ENCODE results near the gene MEAF6.
"Not testable (repeated sequence)": the region's sequence is repeated elsewhere in the genome, so short reads cannot be mapped to it uniquely, and the experiment has no call there.

MEAF6 gene

DNA sequence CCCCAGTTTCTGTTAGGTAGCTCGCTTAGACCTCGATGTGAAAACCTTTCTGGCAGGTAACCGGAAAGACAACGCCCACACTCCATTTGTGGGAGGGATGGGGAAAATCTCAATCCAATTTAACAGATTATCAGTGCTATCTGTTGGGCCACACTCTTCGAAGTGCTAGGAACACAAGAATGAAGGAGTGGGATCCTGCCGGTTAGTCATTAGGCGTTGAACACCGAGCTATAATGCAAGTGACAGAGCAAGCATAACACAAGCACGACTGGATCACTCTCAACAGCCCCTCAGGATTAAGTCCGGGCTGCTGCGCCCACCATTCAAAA lies 39.0 kb upstream of the MEAF6 start:
- no peaks in the 10 kb centered on the region for H3K27me3 ChIP-seq (replicated peaks; ENCODE audit: control insufficient read depth, insufficient read depth, low read length)
- H3K9ac ChIP-seq (ENCODE audit: low read length): peak overlapping the region; percentile 94
- H3K9me3 ChIP-seq (ENCODE audit: control insufficient read depth, low read length): no peaks in the 10 kb centered on the region
- no peak for DNase-seq (ENCODE audit: low read depth)
- H3K36me3 ChIP-seq (ENCODE audit: control insufficient read depth, insufficient read depth, low read length, severe bottlenecking): peaks cover 23% of the 10 kb centered on the region
- peak overlapping the region; percentile 97 for H3K4me3 ChIP-seq (ENCODE audit: low read length)
- peaks cover 27% of the 10 kb centered on the region for H3K4me1 ChIP-seq (ENCODE audit: control insufficient read depth, insufficient read depth, low read length)

DNA sequence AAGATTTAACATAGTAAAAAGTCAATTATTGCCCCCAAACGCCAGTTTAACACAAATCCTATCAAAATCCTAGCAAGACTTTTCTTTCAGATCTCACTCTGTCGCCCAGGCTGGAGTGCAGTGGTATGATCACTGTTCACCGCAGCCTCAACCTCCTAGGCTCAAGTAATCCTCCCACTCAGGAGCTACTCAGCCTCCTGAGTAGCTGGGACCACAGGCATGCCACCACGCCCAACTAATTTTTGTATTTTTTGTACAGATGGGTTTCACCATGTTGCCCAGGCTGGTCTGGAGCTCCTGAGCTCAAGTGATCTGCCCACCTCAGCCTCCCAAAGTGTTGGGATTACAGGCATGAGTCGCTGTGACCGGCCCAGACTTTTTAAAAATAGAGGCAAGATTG lies 34.8 kb upstream of the MEAF6 start:
- H3K9me3 ChIP-seq (ENCODE audit: control insufficient read depth, low read length): no peaks in the 10 kb centered on the region
- peaks cover 48% of the 10 kb centered on the region for H3K36me3 ChIP-seq (ENCODE audit: control insufficient read depth, insufficient read depth, low read length, severe bottlenecking)
- DNase-seq (ENCODE audit: low read depth): no peak
- H3K9ac ChIP-seq (ENCODE audit: low read length): no peak overlapping the region
- no peak overlapping the region for H3K4me3 ChIP-seq (ENCODE audit: low read length)
- H3K27me3 ChIP-seq (replicated peaks; ENCODE audit: control insufficient read depth, insufficient read depth, low read length): no peaks in the 10 kb centered on the region
- H3K4me1 ChIP-seq (ENCODE audit: control insufficient read depth, insufficient read depth, low read length): peaks cover 21% of the 10 kb centered on the region

DNA sequence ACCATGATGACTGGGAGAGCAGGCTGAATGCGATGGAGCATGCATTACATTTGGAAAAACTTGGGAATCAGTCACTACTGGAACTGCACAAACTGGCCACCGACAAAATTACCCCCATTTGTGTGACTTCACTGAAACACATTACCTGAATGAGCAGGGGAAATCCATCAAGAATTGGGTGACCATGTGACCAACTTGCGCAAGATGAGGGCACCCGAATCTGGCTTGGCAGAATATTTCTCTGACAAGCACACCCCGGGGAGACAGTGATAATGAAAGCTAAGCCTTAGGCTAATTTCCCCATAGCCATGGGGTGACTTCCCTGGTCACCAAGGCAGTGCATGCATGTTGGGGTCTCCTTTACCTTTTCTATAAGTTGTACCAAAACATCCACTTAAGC lies 30.5 kb upstream of the MEAF6 start:
- H3K36me3 ChIP-seq (ENCODE audit: control insufficient read depth, insufficient read depth, low read length, severe bottlenecking): peaks cover 55% of the 10 kb centered on the region

DNA sequence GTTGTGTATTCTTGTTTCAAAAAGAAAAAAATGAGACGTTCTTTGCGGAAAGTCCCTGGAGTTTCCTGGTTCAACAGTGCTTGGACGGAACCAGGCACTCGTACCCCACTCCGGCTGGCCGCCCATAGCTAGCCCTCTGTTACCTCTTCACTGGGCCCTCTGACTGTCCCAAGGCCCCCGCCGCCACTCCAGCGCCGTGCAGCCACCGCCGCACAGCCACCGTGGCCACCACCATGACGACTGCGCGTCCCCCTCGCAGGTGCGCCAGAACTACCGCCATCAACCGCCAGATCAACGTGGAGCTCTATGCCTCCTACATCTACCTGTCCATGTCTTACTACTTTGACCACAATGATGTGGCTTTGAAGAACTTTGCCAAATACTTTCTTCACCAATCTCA lies 30.0 kb upstream of the MEAF6 start:
- DNase-seq (ENCODE audit: low read depth): no peak
- Histone ChIP-seq H3K9me3 (ENCODE audit: control insufficient read depth, low read length) (no peaks in the 10 kb centered on the region), H3K9ac (ENCODE audit: low read length) (no peak overlapping the region), H3K4me1 (ENCODE audit: control insufficient read depth, insufficient read depth, low read length) (no peaks in the 10 kb centered on the region), H3K36me3 (ENCODE audit: control insufficient read depth, insufficient read depth, low read length, severe bottlenecking) (peaks cover 60% of the 10 kb centered on the region), H3K27me3 (replicated peaks; ENCODE audit: control insufficient read depth, insufficient read depth, low read length) (no peaks in the 10 kb centered on the region), H3K4me3 (ENCODE audit: low read length) (no peak overlapping the region)

More for the DNA sequence above, 30.5 kb upstream of the MEAF6 start:
- no peak for DNase-seq (ENCODE audit: low read depth)
- Histone ChIP-seq H3K4me3 (ENCODE audit: low read length) (no peak overlapping the region), H3K27me3 (replicated peaks; ENCODE audit: control insufficient read depth, insufficient read depth, low read length) (no peaks in the 10 kb centered on the region), H3K9ac (ENCODE audit: low read length) (no peak overlapping the region), H3K9me3 (ENCODE audit: control insufficient read depth, low read length) (no peaks in the 10 kb centered on the region), H3K4me1 (ENCODE audit: control insufficient read depth, insufficient read depth, low read length) (peaks cover 4% of the 10 kb centered on the region)

DNA sequence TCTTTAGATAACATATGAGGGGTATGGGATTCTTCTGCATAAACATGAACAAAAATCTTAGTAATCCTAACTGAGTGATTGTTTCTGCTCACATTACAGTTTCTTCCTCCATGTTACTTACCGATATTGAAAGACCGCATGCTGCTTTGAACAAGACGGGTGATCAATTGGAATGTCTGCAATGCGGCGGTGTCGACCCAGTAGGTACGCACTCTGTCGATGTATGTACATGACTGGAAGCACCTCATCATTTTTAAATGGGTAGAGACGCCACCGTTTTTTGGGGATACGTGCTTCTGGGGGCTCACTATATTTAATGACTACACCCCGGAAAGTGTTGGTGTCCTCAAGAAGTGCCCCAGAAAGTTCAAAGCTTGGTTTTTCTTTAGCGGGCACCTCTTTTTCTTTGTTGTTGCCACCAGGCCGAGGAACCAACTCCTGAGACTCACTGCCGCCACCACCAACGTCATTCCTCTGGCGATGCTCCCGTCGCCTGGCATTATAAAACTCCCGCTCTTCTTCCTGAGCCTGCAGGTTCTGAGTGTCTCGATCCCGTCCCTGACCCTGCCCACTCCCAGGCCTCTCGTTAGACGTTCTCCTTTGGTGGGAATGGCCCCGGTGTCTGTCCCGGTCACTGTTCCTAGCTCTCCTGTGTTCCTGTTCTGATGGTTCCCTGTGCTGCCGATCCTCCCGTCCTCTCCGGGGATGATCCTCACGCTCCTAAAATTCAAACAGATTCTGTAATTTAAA lies 25.6 kb upstream of the MEAF6 start:
- Histone ChIP-seq H3K9ac (ENCODE audit: low read length) (no peak overlapping the region), H3K27me3 (replicated peaks; ENCODE audit: control insufficient read depth, insufficient read depth, low read length) (no peaks in the 10 kb centered on the region), H3K9me3 (ENCODE audit: control insufficient read depth, low read length) (no peaks in the 10 kb centered on the region), H3K36me3 (ENCODE audit: control insufficient read depth, insufficient read depth, low read length, severe bottlenecking) (peaks cover 69% of the 10 kb centered on the region), H3K4me1 (ENCODE audit: control insufficient read depth, insufficient read depth, low read length) (peaks cover 18% of the 10 kb centered on the region), H3K4me3 (ENCODE audit: low read length) (no peak overlapping the region)
- DNase-seq (ENCODE audit: low read depth): no peak

DNA sequence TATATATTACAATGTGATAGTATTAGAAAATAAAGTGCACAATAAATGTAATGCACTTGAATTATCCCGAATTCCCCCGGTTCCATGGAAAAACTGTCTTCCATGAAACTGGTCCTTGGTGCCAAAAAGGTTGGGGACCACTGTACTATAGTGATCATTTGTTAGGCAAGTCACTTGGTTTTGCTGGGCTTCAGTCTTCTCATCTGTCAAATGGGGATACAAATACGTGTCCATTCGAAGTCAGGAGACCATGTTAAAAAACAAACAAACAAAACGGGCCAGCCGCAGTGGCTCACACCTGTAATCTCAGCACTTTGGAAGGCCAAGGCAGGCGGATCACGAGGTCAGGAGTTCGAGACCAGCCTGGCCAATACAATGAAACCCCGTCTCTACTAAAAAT lies 24.6 kb upstream of the MEAF6 start:
- H3K4me3 ChIP-seq (ENCODE audit: low read length); H3K27me3 ChIP-seq (replicated peaks; ENCODE audit: control insufficient read depth, insufficient read depth, low read length); H3K9ac ChIP-seq (ENCODE audit: low read length); H3K9me3 ChIP-seq (ENCODE audit: control insufficient read depth, low read length); DNase-seq (ENCODE audit: low read depth): not testable (repeated sequence)
- Histone ChIP-seq H3K36me3 (ENCODE audit: control insufficient read depth, insufficient read depth, low read length, severe bottlenecking) (peaks cover 59% of the 10 kb centered on the region), H3K4me1 (ENCODE audit: control insufficient read depth, insufficient read depth, low read length) (peaks cover 26% of the 10 kb centered on the region)

DNA sequence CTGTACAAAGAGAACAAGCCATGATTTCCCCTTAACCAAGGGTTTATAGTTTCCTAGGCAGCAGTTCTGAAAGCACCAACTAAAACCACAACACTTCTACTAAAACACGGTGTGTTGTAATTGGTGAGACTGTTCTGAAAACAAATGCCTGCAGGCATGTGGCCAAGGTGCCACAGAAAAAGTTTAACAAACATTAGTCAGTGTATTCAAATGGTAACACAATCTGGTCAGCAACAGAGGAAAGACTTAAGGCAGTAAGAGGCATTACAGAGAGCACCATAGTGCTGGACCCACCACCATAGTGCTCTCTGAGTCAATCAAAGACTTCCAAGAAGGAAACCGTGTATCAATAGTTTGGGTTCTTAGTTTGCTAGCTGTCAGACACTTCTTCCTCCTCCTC lies 22.8 kb upstream of the MEAF6 start:
- H3K9ac ChIP-seq (ENCODE audit: low read length): no peak overlapping the region
- no peaks in the 10 kb centered on the region for H3K27me3 ChIP-seq (replicated peaks; ENCODE audit: control insufficient read depth, insufficient read depth, low read length)

DNA sequence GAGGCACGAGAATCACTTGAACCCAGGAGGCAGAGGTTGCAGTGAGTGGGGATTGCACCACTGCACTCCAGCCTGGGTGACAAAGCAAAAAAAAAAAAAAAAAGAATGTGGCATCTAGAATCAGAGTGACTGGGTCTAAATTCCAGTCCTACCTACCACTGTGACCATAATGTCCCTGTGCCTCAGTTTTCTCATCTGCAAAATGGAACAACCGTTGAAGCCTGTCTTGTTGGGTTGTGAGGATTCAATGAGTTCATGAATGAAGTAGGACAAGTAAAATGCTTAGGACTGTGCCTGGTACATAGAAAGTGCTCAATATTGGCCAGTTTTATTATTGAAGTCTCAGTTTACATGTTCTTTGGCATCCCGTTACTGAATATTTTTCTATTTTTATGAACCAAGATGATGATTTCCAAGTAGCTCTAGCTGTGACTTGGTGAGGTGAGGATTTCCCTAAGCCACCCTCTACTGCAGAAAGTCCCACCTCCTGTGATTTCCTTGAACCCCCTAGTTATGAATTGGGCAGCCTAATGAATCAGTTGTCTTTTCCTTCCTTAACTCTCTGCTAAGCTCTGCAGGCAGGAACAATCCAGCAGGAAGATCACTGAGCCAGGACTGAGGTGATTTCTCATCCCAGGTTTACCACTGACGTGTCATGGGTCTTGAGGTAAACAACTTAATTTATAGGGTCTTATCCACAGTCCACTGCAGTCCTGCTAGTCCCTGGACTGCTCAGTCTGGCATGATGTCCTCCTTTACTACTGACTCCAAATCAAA lies 18.9 kb upstream of the MEAF6 start:
- no peak for DNase-seq (ENCODE audit: low read depth)
- Histone ChIP-seq H3K4me1 (ENCODE audit: control insufficient read depth, insufficient read depth, low read length) (peaks cover 31% of the 10 kb centered on the region), H3K4me3 (ENCODE audit: low read length) (no peak overlapping the region), H3K36me3 (ENCODE audit: control insufficient read depth, insufficient read depth, low read length, severe bottlenecking) (peaks cover 22% of the 10 kb centered on the region), H3K27me3 (replicated peaks; ENCODE audit: control insufficient read depth, insufficient read depth, low read length) (no peaks in the 10 kb centered on the region), H3K9me3 (ENCODE audit: control insufficient read depth, low read length) (no peaks in the 10 kb centered on the region), H3K9ac (ENCODE audit: low read length) (no peak overlapping the region)

More for the DNA sequence above, 22.8 kb upstream of the MEAF6 start:
- peak; percentile 61 for DNase-seq (ENCODE audit: low read depth)
- no peak overlapping the region for H3K4me3 ChIP-seq (ENCODE audit: low read length)
- H3K36me3 ChIP-seq (ENCODE audit: control insufficient read depth, insufficient read depth, low read length, severe bottlenecking): peaks cover 55% of the 10 kb centered on the region
- H3K9me3 ChIP-seq (ENCODE audit: control insufficient read depth, low read length): no peaks in the 10 kb centered on the region
- peaks cover 31% of the 10 kb centered on the region for H3K4me1 ChIP-seq (ENCODE audit: control insufficient read depth, insufficient read depth, low read length)

DNA sequence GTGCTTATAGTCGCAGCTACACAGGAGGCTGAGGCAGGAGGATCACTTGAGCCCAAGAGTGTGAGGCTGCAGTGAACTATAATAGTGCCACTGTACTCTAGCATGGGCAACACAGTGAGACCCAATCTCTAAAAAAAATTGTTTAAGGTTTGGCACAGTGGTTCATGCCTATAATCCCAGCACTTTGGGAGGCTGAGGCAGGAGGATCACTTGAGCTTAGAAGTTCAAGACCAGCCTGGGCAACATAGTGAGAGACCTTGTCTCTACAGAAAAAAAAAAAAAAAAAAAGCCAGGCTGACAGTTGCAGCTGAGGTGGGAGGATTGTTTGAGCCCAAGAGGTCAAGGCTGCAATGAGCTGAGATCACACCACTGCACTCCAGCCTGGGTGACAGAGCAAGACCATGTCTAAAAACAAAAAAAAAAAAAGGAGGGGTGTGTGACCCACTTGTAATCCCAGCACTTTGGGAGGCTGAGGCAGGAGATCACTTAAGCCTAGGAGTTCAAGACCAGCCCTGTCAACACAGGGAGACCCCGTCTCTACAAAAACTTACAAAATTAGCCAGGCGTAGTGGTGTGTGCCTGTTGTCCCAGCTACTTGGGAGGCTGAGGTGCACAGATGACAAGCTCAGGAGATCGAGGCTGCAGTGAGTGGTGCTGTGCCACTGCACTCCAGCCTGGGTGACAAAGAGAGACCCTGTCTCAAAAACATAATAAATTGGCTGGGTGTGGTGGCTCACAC lies 18.0 kb upstream of the MEAF6 start:
- peaks cover 17% of the 10 kb centered on the region for H3K36me3 ChIP-seq (ENCODE audit: control insufficient read depth, insufficient read depth, low read length, severe bottlenecking)
- not testable (repeated sequence) for H3K4me3 ChIP-seq (ENCODE audit: low read length); H3K27me3 ChIP-seq (replicated peaks; ENCODE audit: control insufficient read depth, insufficient read depth, low read length); H3K9ac ChIP-seq (ENCODE audit: low read length); H3K9me3 ChIP-seq (ENCODE audit: control insufficient read depth, low read length); DNase-seq (ENCODE audit: low read depth)
- H3K4me1 ChIP-seq (ENCODE audit: control insufficient read depth, insufficient read depth, low read length): peaks cover 27% of the 10 kb centered on the region

DNA sequence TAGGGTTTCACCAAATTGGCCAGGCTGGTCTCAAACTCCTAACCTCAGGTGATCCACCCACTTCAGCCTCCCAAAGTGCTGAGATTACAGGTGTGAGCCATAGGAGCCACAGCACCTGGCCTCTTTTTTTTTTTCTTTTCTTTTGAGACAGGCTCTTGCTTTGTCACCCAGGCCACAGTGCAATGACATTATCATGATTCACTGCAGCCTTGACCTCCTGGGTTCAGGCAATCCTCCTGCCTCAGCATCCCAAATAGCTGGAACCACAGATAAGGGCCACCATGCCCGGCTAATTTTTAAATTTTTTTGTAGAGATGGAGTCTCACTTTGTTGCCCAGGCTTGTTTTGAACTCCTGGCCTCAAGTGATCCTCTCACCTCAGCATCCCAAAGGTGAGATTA lies 15.3 kb upstream of the MEAF6 start:
- not testable (repeated sequence) for DNase-seq (ENCODE audit: low read depth); H3K9ac ChIP-seq (ENCODE audit: low read length); H3K27me3 ChIP-seq (replicated peaks; ENCODE audit: control insufficient read depth, insufficient read depth, low read length); H3K4me3 ChIP-seq (ENCODE audit: low read length); H3K36me3 ChIP-seq (ENCODE audit: control insufficient read depth, insufficient read depth, low read length, severe bottlenecking); H3K9me3 ChIP-seq (ENCODE audit: control insufficient read depth, low read length)
- H3K4me1 ChIP-seq (ENCODE audit: control insufficient read depth, insufficient read depth, low read length): peaks cover 13% of the 10 kb centered on the region

DNA sequence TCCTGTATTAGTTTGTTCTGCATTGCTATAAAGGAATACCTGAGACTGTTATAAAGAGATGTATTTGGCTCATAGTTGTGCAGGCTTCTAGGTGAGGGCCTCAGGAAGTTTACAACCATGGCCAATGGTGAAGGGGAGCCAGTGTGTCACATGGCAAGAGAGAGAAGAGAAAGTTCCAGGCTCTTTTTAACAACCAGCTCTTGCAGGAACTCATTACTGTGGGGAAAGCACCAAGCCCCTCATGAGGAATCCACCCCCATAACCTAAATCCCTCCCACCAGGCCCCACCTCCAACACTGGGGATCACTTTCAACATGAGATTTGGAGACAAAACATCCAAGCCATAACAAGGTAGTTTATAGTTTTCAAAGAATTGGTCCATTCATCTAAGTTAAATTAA lies 5.0 kb upstream of the MEAF6 start:
- no peak overlapping the region for H3K9ac ChIP-seq (ENCODE audit: low read length)
- no peak overlapping the region for H3K4me3 ChIP-seq (ENCODE audit: low read length)
- peaks cover 14% of the 10 kb centered on the region for H3K4me1 ChIP-seq (ENCODE audit: control insufficient read depth, insufficient read depth, low read length)
- H3K27me3 ChIP-seq (replicated peaks; ENCODE audit: control insufficient read depth, insufficient read depth, low read length): no peaks in the 10 kb centered on the region
- no peaks in the 10 kb centered on the region for H3K36me3 ChIP-seq (ENCODE audit: control insufficient read depth, insufficient read depth, low read length, severe bottlenecking)
- H3K9me3 ChIP-seq (ENCODE audit: control insufficient read depth, low read length): no peaks in the 10 kb centered on the region
- DNase-seq (ENCODE audit: low read depth): no peak
